Measurements from ENCODE around the gene AKAP3.

GRCh38 chr12:4649358-4649661, 459 bp upstream of the AKAP3 start:
- TF ChIP-seq CTCF (IDR thresholded peaks at IDR 0.05; ENCODE audit: extremely low read depth in 1 of 2, insufficient read depth in 1 of 2, low read depth in 1 of 2, low read length in 2 of 2) (no peak), JUN (IDR thresholded peaks at IDR 0.05; ENCODE audit: borderline replicate concordance, insufficient read depth, insufficient read length, low read depth) (no peak), POLR2AphosphoS5 (IDR thresholded peaks at IDR 0.05; ENCODE audit: insufficient read depth, low read depth, low read length) (no peak), GATA2 (IDR thresholded peaks at IDR 0.05; ENCODE audit: insufficient read depth, insufficient read length, low read depth, low read length) (no peak), MYC (IDR thresholded peaks at IDR 0.05; ENCODE audit: low read depth, low read length) (no peak), POLR2A (IDR thresholded peaks at IDR 0.05; ENCODE audit: low read depth, low read length) (no peak)
